GM12878 (cell line): ENCODE results near the gene PPM1N.

Experiments
- CREB1 ChIP-seq: IDR thresholded peaks from 2 replicates; pipeline ENCODE4 v1.6.1; 2012; ENCODE audit warnings: low read depth, mild to moderate bottlenecking, inconsistent platforms
- MYC ChIP-seq: IDR thresholded peaks from 2 replicates; pipeline ENCODE4 v1.6.1; 2011; ENCODE audit warnings: mild to moderate bottlenecking, low read length, moderate library complexity, inconsistent platforms; ENCODE audit not compliant: insufficient read depth, insufficient replicate concordance, insufficient read length, severe bottlenecking
- NBN ChIP-seq: fragments of 450-650 bp; IDR thresholded peaks from 2 replicates; pipeline ENCODE4 v1.6.1; 2016
- NFYA ChIP-seq: IDR thresholded peaks from 2 replicates; pipeline ENCODE4 v1.6.1; 2011; ENCODE audit warnings: low read depth, mild to moderate bottlenecking, low read length, improper control_type of control experiment, borderline replicate concordance
- POLR2AphosphoS5 ChIP-seq: IDR thresholded peaks from 2 replicates; pipeline ENCODE4 v1.6.1; 2011; ENCODE audit warnings: mild to moderate bottlenecking, low read length, inconsistent platforms
- RAD21 ChIP-seq: IDR thresholded peaks from 2 replicates; pipeline ENCODE4 v1.6.1; 2011; ENCODE audit warnings: mild to moderate bottlenecking, low read depth, low read length, moderate library complexity; ENCODE audit not compliant: insufficient read depth
- SP1 ChIP-seq: IDR thresholded peaks from one replicate; pipeline ENCODE4 v1.6.1; 2011; ENCODE audit warnings: low read depth, low read length
- TF ChIP-seq, protein P1 (sequence below), 3 experiments: IDR thresholded peaks in 2 of 3; conservative IDR thresholded peaks in 1 of 3; 2 replicates each; pipeline ENCODE4 v1.5.1; 2011; ENCODE audit warnings: low read depth in 3 of 3, low read length in 3 of 3, mild to moderate bottlenecking in 3 of 3, control low read depth in 2 of 3, moderate library complexity in 2 of 3, inconsistent platforms in 1 of 3, mixed read lengths in 1 of 3; ENCODE audit not compliant: control insufficient read depth in 2 of 3, insufficient read depth in 1 of 3; ENCODE audit errors: extremely low read depth in 1 of 3
- TF ChIP-seq, protein P2 (sequence below): fragments of 450-650 bp; IDR thresholded peaks from 2 replicates; pipeline ENCODE4 v1.6.1; 2014; ENCODE audit warnings: mild to moderate bottlenecking

DNA sequence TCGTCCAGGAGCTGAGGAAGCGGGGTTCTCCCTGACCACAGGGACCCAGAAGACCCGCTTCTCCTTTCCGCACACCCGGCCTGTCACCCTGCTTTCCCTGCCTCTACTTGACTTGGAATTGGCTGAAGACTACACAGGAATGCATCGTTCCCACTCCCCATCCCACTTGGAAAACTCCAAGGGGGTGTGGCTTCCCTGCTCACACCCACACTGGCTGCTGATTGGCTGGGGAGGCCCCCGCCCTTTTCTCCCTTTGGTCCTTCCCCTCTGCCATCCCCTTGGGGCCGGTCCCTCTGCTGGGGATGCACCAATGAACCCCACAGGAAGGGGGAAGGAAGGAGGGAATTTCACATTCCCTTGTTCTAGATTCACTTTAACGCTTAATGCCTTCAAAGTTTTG is 27.9 kb downstream of the PPM1N start:
- TF ChIP-seq POLR2AphosphoS5: 0 out of 2 replicates have a peak, but pooled peaks have one; percentile 39
- peak; percentile 42 for TF ChIP-seq SP1
- no peak for TF ChIP-seq CREB1
- TF ChIP-seq MYC: no peak
- TF ChIP-seq, protein P1, sequence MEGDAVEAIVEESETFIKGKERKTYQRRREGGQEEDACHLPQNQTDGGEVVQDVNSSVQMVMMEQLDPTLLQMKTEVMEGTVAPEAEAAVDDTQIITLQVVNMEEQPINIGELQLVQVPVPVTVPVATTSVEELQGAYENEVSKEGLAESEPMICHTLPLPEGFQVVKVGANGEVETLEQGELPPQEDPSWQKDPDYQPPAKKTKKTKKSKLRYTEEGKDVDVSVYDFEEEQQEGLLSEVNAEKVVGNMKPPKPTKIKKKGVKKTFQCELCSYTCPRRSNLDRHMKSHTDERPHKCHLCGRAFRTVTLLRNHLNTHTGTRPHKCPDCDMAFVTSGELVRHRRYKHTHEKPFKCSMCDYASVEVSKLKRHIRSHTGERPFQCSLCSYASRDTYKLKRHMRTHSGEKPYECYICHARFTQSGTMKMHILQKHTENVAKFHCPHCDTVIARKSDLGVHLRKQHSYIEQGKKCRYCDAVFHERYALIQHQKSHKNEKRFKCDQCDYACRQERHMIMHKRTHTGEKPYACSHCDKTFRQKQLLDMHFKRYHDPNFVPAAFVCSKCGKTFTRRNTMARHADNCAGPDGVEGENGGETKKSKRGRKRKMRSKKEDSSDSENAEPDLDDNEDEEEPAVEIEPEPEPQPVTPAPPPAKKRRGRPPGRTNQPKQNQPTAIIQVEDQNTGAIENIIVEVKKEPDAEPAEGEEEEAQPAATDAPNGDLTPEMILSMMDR (IDR thresholded peaks at IDR 0.05 in 2 of 3, conservative IDR thresholded peaks at IDR 0.05 in 1 of 3; ENCODE audit: control insufficient read depth in 2 of 3, extremely low read depth in 1 of 3, insufficient read depth in 1 of 3, low read depth in 3 of 3, low read length in 3 of 3): no peak
- no peak for TF ChIP-seq NBN
- no peak for TF ChIP-seq NFYA
- TF ChIP-seq RAD21: no peak
- TF ChIP-seq, protein P2, sequence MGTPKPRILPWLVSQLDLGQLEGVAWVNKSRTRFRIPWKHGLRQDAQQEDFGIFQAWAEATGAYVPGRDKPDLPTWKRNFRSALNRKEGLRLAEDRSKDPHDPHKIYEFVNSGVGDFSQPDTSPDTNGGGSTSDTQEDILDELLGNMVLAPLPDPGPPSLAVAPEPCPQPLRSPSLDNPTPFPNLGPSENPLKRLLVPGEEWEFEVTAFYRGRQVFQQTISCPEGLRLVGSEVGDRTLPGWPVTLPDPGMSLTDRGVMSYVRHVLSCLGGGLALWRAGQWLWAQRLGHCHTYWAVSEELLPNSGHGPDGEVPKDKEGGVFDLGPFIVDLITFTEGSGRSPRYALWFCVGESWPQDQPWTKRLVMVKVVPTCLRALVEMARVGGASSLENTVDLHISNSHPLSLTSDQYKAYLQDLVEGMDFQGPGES: no peak
